Measurements from ENCODE around the gene GPC5.

The GPC5 gene

DNA sequence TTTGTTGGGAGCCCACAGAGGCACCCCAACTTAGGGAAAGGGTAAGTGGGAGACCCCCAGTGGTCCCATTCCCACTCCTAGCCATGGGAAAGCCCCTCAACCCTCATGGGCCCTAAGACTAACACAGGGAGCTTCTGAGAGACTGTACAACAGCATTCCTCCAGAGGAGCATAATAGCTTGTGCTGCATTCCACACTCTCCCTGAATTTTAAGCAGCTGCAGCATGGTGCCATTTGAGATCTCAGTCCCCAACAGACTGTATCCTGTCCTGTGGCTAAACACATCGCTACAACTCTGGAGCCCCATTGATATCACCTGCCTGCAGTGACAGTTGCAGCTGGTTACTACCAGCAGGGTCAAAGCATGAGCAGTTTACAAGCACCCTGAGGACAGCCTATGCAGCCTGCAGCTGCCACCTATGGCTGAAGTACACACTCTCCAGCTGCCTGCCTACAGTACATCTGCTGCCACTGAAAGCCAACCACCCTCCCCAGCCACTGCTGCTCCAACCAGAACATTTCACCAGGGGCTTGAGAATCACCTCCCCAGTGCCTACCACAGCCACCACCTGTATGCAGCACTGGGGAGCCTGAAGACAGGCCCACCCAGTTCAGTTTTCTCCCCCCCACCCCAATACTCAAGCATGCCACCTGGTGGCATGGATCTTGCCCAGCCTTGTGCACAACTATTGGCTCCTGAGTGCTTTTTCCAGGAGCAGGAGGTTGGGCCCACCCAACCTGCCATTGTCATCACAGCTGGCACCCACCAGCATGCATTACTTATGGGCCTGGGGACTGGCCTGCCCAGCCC lies 557.3 kb downstream of the GPC5 start:
- Histone ChIP-seq H3K27me3 (replicated peaks; ENCODE audit: control insufficient read depth, insufficient read depth, low read length) (no peaks in the 10 kb centered on the region), H3K36me3 (ENCODE audit: control insufficient read depth, insufficient read depth, low read length) (no peaks in the 10 kb centered on the region), H3K4me3 (replicated peaks; ENCODE audit: low read depth, low read length) (no peak overlapping the region)
- TF ChIP-seq, protein P1, sequence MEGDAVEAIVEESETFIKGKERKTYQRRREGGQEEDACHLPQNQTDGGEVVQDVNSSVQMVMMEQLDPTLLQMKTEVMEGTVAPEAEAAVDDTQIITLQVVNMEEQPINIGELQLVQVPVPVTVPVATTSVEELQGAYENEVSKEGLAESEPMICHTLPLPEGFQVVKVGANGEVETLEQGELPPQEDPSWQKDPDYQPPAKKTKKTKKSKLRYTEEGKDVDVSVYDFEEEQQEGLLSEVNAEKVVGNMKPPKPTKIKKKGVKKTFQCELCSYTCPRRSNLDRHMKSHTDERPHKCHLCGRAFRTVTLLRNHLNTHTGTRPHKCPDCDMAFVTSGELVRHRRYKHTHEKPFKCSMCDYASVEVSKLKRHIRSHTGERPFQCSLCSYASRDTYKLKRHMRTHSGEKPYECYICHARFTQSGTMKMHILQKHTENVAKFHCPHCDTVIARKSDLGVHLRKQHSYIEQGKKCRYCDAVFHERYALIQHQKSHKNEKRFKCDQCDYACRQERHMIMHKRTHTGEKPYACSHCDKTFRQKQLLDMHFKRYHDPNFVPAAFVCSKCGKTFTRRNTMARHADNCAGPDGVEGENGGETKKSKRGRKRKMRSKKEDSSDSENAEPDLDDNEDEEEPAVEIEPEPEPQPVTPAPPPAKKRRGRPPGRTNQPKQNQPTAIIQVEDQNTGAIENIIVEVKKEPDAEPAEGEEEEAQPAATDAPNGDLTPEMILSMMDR (IDR thresholded peaks at IDR 0.05; ENCODE audit: insufficient read depth, low read length, poor library complexity, severe bottlenecking): no peak
- DNase-seq (ENCODE audit: extremely low read depth, insufficient read length): no peak

- DNase-seq (ENCODE audit: extremely low read depth, insufficient read length): no peak
- H3K36me3 ChIP-seq (ENCODE audit: control insufficient read depth, insufficient read depth, low read length): no peaks in the 10 kb centered on the region
- no peak overlapping the region for H3K4me3 ChIP-seq (replicated peaks; ENCODE audit: low read depth, low read length)
- TF ChIP-seq, protein P1 (IDR thresholded peaks at IDR 0.05; ENCODE audit: insufficient read depth, low read length, poor library complexity, severe bottlenecking): no peak
- H3K27me3 ChIP-seq (replicated peaks; ENCODE audit: control insufficient read depth, insufficient read depth, low read length): no peaks in the 10 kb centered on the region
Measured at GRCh38 chr13:91960947-91961346, 562.5 kb downstream of the GPC5 start.

- H3K4me3 ChIP-seq (replicated peaks; ENCODE audit: low read depth, low read length): no peak overlapping the region
- no peaks in the 10 kb centered on the region for H3K27me3 ChIP-seq (replicated peaks; ENCODE audit: control insufficient read depth, insufficient read depth, low read length)
- TF ChIP-seq, protein P1 (IDR thresholded peaks at IDR 0.05; ENCODE audit: insufficient read depth, low read length, poor library complexity, severe bottlenecking): no peak
- DNase-seq (ENCODE audit: extremely low read depth, insufficient read length): no peak
- H3K36me3 ChIP-seq (ENCODE audit: control insufficient read depth, insufficient read depth, low read length): no peaks in the 10 kb centered on the region
Measured at GRCh38 chr13:91962946-91963345, 564.5 kb downstream of the GPC5 start.

- no peak for DNase-seq (ENCODE audit: extremely low read depth, insufficient read length)
- TF ChIP-seq, protein P1 (IDR thresholded peaks at IDR 0.05; ENCODE audit: insufficient read depth, low read length, poor library complexity, severe bottlenecking): no peak
- H3K4me3 ChIP-seq (replicated peaks; ENCODE audit: low read depth, low read length): no peak overlapping the region
- H3K27me3 ChIP-seq (replicated peaks; ENCODE audit: control insufficient read depth, insufficient read depth, low read length): no peaks in the 10 kb centered on the region
- no peaks in the 10 kb centered on the region for H3K36me3 ChIP-seq (ENCODE audit: control insufficient read depth, insufficient read depth, low read length)
Measured at GRCh38 chr13:91965511-91965910, 567.1 kb downstream of the GPC5 start.

DNA sequence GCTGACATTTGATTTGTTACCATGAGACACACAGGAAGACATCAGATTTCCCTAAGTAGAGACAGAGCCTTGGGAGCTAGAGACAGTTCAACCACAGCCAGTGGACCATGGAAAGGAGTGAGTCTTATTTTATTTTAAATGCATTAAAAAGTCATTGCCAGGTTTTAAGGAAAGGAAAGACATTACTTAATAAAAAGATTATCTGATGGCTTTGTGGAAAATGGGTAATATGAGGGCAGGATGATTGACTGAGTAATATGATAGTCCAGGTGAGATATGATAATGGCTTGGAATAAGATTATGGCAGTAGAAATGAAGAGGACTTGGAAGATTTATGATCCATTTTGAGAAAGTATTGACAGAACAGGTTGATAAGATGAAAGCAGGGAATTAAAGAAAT lies 580.1 kb downstream of the GPC5 start:
- no peak overlapping the region for H3K4me3 ChIP-seq (replicated peaks; ENCODE audit: low read depth, low read length)
- TF ChIP-seq, protein P1 (IDR thresholded peaks at IDR 0.05; ENCODE audit: insufficient read depth, low read length, poor library complexity, severe bottlenecking): no peak
- H3K27me3 ChIP-seq (replicated peaks; ENCODE audit: control insufficient read depth, insufficient read depth, low read length): no peaks in the 10 kb centered on the region
- no peaks in the 10 kb centered on the region for H3K36me3 ChIP-seq (ENCODE audit: control insufficient read depth, insufficient read depth, low read length)
- DNase-seq (ENCODE audit: extremely low read depth, insufficient read length): no peak

All from GM06990 (cell line).